ENCODE measurements around the gene GNAZ. TPM values are rescaled to one million over a fixed set of nuclear protein-coding genes. Genes with fewer than 3 reads are reported as not detected.

The GNAZ gene
- polyA plus RNA-seq, 2 of the 4 experiments (the other 2 are of a cell fraction) = 1.9 to 2.5 TPM

GRCh38 chr22:23120415-23120899 lies 50.1 kb downstream of the GNAZ start:
- no peak for FAIRE-seq
- ChIA-PET CTCF (interaction anchor here (0.9 to 9.6 kb wide), 2 partner anchors 9 to 162 kb away, joined by 4 to 144 read pairs; no protein-coding TSS in a partner anchor), POLR2A (no interaction called here)
- ATAC-seq = no peak
- Histone ChIP-seq H3K4me3 (no peak overlapping the region), H3K4me2 (no peak overlapping the region), H3K27ac (no peak overlapping the region), H3K9me3 (no peaks in the 10 kb centered on the region), H3K4me1 (no peaks in the 10 kb centered on the region)
- no peak for DNase-seq (ENCODE audit: low read depth in 1 of 2, low spot score in 1 of 2)
- 89% methylated on average over 7 of the region's 7 CpGs for WGBS (ENCODE audit: missing lambda C conversion rate)
- no peak for TF ChIP-seq BCL3 (IDR thresholded peaks at IDR 0.05)
- no peak for TF ChIP-seq MAFK (IDR thresholded peaks at IDR 0.05; ENCODE audit: partially characterized antibody)

GRCh38 chr22:23121000-23121421 lies 50.7 kb downstream of the GNAZ start:
- no peak overlapping the region for H3K4me2 ChIP-seq
- no peak for TF ChIP-seq SMC3 (IDR thresholded peaks at IDR 0.05)
- TF ChIP-seq SREBF2 (IDR thresholded peaks at IDR 0.05) = no peak
- TF ChIP-seq NR3C1 (IDR thresholded peaks at IDR 0.05) = no peak
- TF ChIP-seq CTCF (IDR thresholded peaks at IDR 0.05) = no peak
- no peak for TF ChIP-seq RNF2 (IDR thresholded peaks at IDR 0.05; ENCODE audit: borderline replicate concordance, low read depth)
- no peak for TF ChIP-seq CBX2 (IDR thresholded peaks at IDR 0.05; ENCODE audit: borderline replicate concordance, low read depth)
- no peak for TF ChIP-seq REST (IDR thresholded peaks at IDR 0.05)
- no peak for TF ChIP-seq ZFP36 (IDR thresholded peaks at IDR 0.05; ENCODE audit: borderline replicate concordance, partially characterized antibody)
- no peak for TF ChIP-seq MAX (IDR thresholded peaks at IDR 0.05)
- no peak for TF ChIP-seq EHF (CRISPR knock-in tag; IDR thresholded peaks at IDR 0.05)
- no peak for TF ChIP-seq HOXB5 (CRISPR knock-in tag; IDR thresholded peaks at IDR 0.05)
- TF ChIP-seq E2F6 (IDR thresholded peaks at IDR 0.05; ENCODE audit: borderline replicate concordance, low read depth) = no peak
- ATAC-seq (no peak), DNase-seq (ENCODE audit: low read depth in 1 of 2, low spot score in 1 of 2) (no peak), FAIRE-seq (no peak)
- CTCF ChIA-PET = interaction anchor here (9.6 kb wide), 1 partner anchor 163 kb away, joined by 144 read pairs; no protein-coding TSS in a partner anchor
- no peak overlapping the region for H3K27ac ChIP-seq
- H3K4me1 ChIP-seq = no peaks in the 10 kb centered on the region
- POLR2A ChIA-PET = no interaction called here
- 77% methylated on average over 3 of the region's 4 CpGs for WGBS (ENCODE audit: missing lambda C conversion rate)
- no peaks in the 10 kb centered on the region for H3K9me3 ChIP-seq
- H3K4me3 ChIP-seq = no peak overlapping the region

- Histone ChIP-seq H3K4me2 (no peak overlapping the region), H3K4me1 (no peaks in the 10 kb centered on the region), H3K9me3 (no peaks in the 10 kb centered on the region), H3K4me3 (no peak overlapping the region), H3K27ac (no peak overlapping the region)
- ChIA-PET CTCF (interaction anchor here (9.6 kb wide), 1 partner anchor 163 kb away, joined by 144 read pairs; no protein-coding TSS in a partner anchor), POLR2A (no interaction called here)
- WGBS (ENCODE audit: missing lambda C conversion rate) = 60% methylated on average over 7 of the region's 9 CpGs
- FAIRE-seq = no peak
- ATAC-seq = no peak
- DNase-seq (ENCODE audit: low read depth in 1 of 2, low spot score in 1 of 2) = no peak
- TF ChIP-seq CHD2 (IDR thresholded peaks at IDR 0.05; ENCODE audit: low read length, partially characterized antibody) = no peak
- TF ChIP-seq BHLHE40 (IDR thresholded peaks at IDR 0.05; ENCODE audit: low read depth, low read length) = no peak
- TF ChIP-seq ZFP36 (IDR thresholded peaks at IDR 0.05; ENCODE audit: borderline replicate concordance, partially characterized antibody) = no peak
- no peak for TF ChIP-seq ESRRA (IDR thresholded peaks at IDR 0.05; ENCODE audit: borderline replicate concordance, low read length)
- TF ChIP-seq CHD4 (IDR thresholded peaks at IDR 0.05; ENCODE audit: borderline replicate concordance) = no peak
- no peak for TF ChIP-seq SMC3 (IDR thresholded peaks at IDR 0.05)
- no peak for TF ChIP-seq KDM5A (IDR thresholded peaks at IDR 0.05)
- TF ChIP-seq SREBF2 (IDR thresholded peaks at IDR 0.05) = no peak
- TF ChIP-seq HDAC2 (IDR thresholded peaks at IDR 0.05) = no peak
- TF ChIP-seq JUN (IDR thresholded peaks at IDR 0.05) = no peak
- no peak for TF ChIP-seq HEYL (CRISPR knock-in tag; IDR thresholded peaks at IDR 0.05)
- TF ChIP-seq CTCF (IDR thresholded peaks at IDR 0.05) = no peak
- no peak for TF ChIP-seq RARB (CRISPR knock-in tag; IDR thresholded peaks at IDR 0.05)
- no peak for TF ChIP-seq ZSCAN20 (CRISPR knock-in tag; IDR thresholded peaks at IDR 0.05)
Observed at GRCh38 chr22:23121424-23121823, 51.1 kb downstream of the GNAZ start.

Measured in A549 (cell line).